Thoracic aorta (tissue), 2 donors: Measurements from ENCODE around the gene CWC25. TPM values are rescaled to one million over a fixed set of nuclear protein-coding genes. Genes with fewer than 3 reads are reported as not detected.

Experiments
- ATAC-seq: fragments of 150-250 bp; one replicate; pipeline ENCODE4 v1.8.0; 2017; ENCODE audit warnings: low read depth; ENCODE audit not compliant: insufficient number of reproducible peaks, low FRiP score
- DNase-seq: peaks from one replicate; pipeline ENCODE4 v3.0.0-alpha.2; 2020; ENCODE audit warnings: low spot score
- H3K27ac ChIP-seq, 2 donors: fragments of 200-600 bp; sonication (generic); 1 replicate in 1 of 2; 2 replicates in 1 of 2; pipeline ENCODE4 v1.5.1; 2016; ENCODE audit warnings: mild to moderate bottlenecking in 2 of 2, moderate library complexity in 2 of 2
- H3K27me3 ChIP-seq: fragments of 200-600 bp; sonication (generic); replicated peaks from 2 replicates; pipeline ENCODE4 v1.6.0; 2016; ENCODE audit warnings: mild to moderate bottlenecking; ENCODE audit not compliant: insufficient read depth
- H3K36me3 ChIP-seq: fragments of 200-600 bp; sonication (generic); one replicate; pipeline ENCODE4 v1.5.1; 2016
- H3K4me1 ChIP-seq, 2 donors: fragments of 200-600 bp; sonication (generic); 1 replicate in 1 of 2; 2 replicates in 1 of 2; pipeline versions ENCODE4 v1.5.1 to v1.6.0; 2016; ENCODE audit warnings: low read depth in 2 of 2, mild to moderate bottlenecking in 1 of 2; ENCODE audit not compliant: control insufficient read depth in 1 of 2
- H3K4me3 ChIP-seq: fragments of 200-600 bp; sonication (generic); 2 replicates; pipeline ENCODE4 v1.5.1; 2016; ENCODE audit warnings: mild to moderate bottlenecking
- H3K9me3 ChIP-seq: fragments of 200-600 bp; sonication (generic); 2 replicates; pipeline ENCODE4 v1.5.1; 2016
- total RNA-seq, 2 donors: library from RNA; depleted of rRNA; stranded (reverse); fragments of >200 nt; gene quantifications; one replicate each; pipeline versions ENCODE4 v1.1.0 to v1.2.3, GENCODE V29; 2016
- TF ChIP-seq, protein P1 (sequence below): fragments of 200-600 bp; sonication (generic); IDR thresholded peaks from one replicate; pipeline ENCODE4 v1.5.1; 2019; ENCODE audit warnings: antibody characterized with exemption

The CWC25 gene
- total RNA-seq, 2 donors from 2014 or later, result 28.0 to 29.1 TPM

DNA sequence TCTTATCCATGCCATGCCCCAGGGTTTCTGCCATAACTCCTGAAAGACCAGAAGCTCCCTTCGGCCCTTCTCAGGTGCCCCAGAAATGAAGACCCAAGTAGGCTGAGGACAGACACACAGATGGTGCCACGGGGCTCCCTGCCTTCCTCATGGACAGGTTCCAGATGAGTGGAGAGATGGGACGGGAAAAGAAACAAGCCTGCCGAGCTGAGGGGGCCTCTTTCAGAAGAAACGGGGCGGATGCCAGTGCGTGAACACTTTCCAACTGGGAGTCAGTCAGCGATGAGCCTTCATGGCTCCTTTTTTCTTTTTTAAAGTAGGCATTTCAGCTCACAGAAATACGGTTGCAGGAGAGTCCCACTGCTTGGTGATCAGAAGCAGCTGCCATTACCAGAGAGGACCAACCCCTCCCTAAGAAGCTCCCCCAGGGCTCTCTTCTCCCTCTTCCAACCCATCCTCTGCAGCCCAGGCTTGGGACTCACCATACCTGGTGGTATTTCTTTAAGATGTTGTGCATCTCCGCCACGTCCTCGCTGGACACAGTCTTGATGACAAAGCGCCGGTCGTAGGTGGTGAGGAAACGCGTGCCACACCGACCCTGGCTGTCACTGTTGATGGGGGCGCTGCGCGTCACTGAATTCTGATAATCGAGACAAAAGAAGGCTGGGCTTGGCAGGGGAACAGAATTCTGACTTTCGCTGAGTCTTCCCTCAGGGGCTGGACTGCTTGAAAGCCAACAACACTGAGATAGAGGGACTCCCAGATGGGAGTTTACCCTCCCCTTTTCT lies 45.0 kb downstream of the CWC25 start:
- TF ChIP-seq, protein P1, sequence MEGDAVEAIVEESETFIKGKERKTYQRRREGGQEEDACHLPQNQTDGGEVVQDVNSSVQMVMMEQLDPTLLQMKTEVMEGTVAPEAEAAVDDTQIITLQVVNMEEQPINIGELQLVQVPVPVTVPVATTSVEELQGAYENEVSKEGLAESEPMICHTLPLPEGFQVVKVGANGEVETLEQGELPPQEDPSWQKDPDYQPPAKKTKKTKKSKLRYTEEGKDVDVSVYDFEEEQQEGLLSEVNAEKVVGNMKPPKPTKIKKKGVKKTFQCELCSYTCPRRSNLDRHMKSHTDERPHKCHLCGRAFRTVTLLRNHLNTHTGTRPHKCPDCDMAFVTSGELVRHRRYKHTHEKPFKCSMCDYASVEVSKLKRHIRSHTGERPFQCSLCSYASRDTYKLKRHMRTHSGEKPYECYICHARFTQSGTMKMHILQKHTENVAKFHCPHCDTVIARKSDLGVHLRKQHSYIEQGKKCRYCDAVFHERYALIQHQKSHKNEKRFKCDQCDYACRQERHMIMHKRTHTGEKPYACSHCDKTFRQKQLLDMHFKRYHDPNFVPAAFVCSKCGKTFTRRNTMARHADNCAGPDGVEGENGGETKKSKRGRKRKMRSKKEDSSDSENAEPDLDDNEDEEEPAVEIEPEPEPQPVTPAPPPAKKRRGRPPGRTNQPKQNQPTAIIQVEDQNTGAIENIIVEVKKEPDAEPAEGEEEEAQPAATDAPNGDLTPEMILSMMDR, result no peak
- H3K27me3 ChIP-seq, result no peaks in the 10 kb centered on the region
- H3K27ac ChIP-seq, result no peak overlapping the region
- DNase-seq (no peak), ATAC-seq (no peak)
- no peak overlapping the region for H3K4me3 ChIP-seq
- peaks cover 93% of the 10 kb centered on the region for H3K36me3 ChIP-seq
- no peaks in the 10 kb centered on the region for H3K4me1 ChIP-seq
- no peaks in the 10 kb centered on the region for H3K9me3 ChIP-seq

DNA sequence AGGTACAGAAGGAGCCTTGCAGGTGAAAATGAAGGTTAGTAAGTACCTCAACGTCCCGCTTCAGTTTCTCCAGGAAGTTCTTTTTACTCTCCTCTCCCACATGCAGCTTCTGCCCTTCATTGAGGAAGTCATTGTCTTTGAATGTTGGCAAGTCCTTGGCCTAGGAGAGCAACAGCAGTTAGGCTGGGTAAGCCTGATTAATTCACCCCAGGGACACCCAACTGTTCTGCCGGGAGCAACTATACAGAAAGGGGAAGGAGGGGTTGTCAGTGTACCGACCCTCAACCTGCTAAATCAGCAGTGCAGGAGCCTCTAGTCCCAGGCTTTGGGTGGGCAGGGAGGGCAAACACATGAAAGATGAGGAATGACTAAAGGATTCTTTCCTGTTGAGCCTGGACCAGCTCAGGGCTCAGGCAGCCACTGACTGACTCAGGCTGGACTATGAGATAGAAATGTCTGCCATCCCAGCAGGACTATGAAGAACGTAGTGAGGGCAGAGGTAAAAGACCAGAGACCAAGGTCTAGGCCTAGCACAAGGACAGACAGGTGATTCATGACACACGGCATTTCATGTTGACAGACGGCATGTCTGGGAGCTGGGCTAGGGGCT lies 47.4 kb downstream of the CWC25 start:
- no peak for ATAC-seq
- Histone ChIP-seq H3K27ac (no peak overlapping the region), H3K4me1 (no peaks in the 10 kb centered on the region), H3K36me3 (peaks cover 91% of the 10 kb centered on the region), H3K27me3 (no peaks in the 10 kb centered on the region), H3K4me3 (no peak overlapping the region), H3K9me3 (no peaks in the 10 kb centered on the region)
- TF ChIP-seq, protein P1, result no peak
- DNase-seq, result no peak

GRCh38 chr17:38773258-38773657 lies 51.9 kb downstream of the CWC25 start:
- no peak for ATAC-seq
- TF ChIP-seq, protein P1, result no peak
- H3K36me3 ChIP-seq, result peaks cover 85% of the 10 kb centered on the region

GRCh38 chr17:38768417-38768816 lies 56.7 kb downstream of the CWC25 start:
- Histone ChIP-seq H3K27me3 (no peaks in the 10 kb centered on the region), H3K4me1 (no peaks in the 10 kb centered on the region), H3K9me3 (no peaks in the 10 kb centered on the region), H3K36me3 (peaks cover 76% of the 10 kb centered on the region), H3K27ac (no peak overlapping the region), H3K4me3 (no peak overlapping the region)
- TF ChIP-seq, protein P1, result no peak
- ATAC-seq, result no peak
- no peak for DNase-seq

More at GRCh38 chr17:38773258-38773657, 51.9 kb downstream of the CWC25 start:
- Histone ChIP-seq H3K4me1 (no peaks in the 10 kb centered on the region), H3K4me3 (no peak overlapping the region), H3K9me3 (no peaks in the 10 kb centered on the region), H3K27me3 (no peaks in the 10 kb centered on the region), H3K27ac (no peak overlapping the region)
- no peak for DNase-seq

DNA sequence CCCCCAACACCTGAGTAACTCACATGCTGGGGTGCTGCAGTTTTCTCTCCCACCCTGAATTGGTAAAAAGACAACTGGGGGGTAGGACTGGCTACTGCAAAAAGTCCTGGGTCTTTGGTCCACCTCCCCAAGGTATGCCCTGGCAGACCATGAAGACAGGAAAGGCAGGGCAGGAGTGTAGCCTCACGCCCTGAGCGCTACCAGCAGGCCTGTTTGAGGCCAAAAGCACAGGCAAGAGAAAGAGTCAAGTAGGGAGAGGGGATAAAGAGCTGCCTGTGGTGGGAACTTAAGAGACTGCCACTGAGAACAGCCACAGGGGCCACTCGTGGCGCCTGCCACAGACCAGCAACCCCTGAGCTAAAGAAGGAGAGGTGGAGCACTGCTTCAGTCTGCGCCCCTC lies 58.8 kb downstream of the CWC25 start:
- no peaks in the 10 kb centered on the region for H3K4me1 ChIP-seq
- no peaks in the 10 kb centered on the region for H3K9me3 ChIP-seq
- no peak overlapping the region for H3K27ac ChIP-seq
- no peak for DNase-seq
- no peak for ATAC-seq
- H3K4me3 ChIP-seq, result no peak overlapping the region
- H3K36me3 ChIP-seq, result peaks cover 71% of the 10 kb centered on the region
- TF ChIP-seq, protein P1, result no peak
- no peaks in the 10 kb centered on the region for H3K27me3 ChIP-seq
